Measurements from ENCODE around the gene MBP.

- TF ChIP-seq POLR2A (IDR thresholded peaks at IDR 0.05; ENCODE audit: low read depth, low read length) = no peak
- TF ChIP-seq POLR2AphosphoS5 (IDR thresholded peaks at IDR 0.05; ENCODE audit: low read depth, low read length) = no peak
- TF ChIP-seq TAF1 (IDR thresholded peaks at IDR 0.05; ENCODE audit: borderline replicate concordance, low read depth, low read length) = no peak
Observed at GRCh38 chr18:76963936-76964335, 168.6 kb downstream of the MBP start.

All from GM12892 (cell line).